GM19351 (cell line): ENCODE results near the gene OGFOD2.

Source experiments
- ATAC-seq: cut with Tn5 transposase; IDR thresholded peaks from one replicate; pipeline ENCODE4 v1.9.1; 2021; ENCODE audit warnings: mild to moderate bottlenecking, moderate library complexity; ENCODE audit not compliant: unreplicated experiment

Gene OGFOD2

DNA sequence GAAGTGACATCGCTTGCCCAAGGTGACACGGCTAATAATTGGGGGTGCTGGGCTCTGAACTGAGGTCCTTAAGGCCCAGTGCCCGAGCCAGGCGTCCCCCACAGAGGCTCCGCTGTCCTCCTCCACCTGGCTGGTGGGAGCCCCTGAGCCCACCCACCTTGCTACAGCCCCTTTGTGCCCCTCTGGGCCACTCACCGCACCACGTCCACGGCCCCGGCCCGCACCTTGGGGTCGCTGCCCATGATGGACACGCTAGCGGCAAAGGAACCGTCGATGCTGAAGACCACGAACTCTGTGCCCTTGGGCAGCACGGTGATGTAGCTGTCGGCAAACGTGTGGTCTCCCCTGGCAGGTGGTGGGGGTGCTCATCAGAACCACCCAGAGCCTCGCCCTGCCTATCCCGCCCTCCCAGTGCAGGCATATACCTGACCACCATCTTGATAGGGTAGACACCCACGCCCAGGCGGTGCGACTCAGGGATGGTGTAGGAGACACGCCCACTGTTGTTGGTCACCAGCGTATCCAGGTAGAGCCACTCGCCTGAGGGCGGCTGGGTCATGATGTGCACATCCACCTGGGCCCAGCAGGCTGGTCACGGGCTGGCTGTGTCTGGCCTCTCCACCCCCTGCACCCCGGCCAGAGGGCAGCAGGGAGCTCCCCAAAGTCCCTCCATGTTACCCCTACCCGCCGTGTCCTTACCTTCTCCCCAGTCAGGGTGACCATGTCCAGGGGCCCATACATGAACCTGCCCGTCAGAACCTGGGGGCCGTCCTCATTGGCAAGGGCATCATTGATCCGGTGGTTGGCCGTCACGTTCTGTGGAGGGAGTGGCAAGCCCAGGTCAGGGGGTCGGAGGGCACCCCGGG lies 12.3 kb downstream of the OGFOD2 start:
- no peak for ATAC-seq

DNA sequence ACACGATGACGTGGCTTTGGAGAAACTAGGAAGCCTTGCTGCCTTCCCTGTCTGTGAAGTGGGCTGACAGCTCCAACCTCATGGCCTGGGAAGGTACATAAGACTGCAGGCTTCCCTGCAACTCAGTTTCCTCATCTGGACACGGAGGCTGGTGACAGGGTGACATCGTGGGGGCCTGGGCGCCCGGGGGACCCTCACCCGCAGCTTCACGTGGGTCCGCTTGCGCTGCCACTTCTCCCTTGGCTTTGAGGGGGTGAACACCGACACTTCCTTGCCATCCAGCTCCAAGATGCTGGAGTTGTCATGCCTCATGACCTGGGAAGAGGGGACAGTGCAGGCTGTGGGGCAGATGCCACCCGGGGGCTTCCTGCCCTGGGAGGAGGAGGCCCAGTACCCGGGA lies 13.0 kb downstream of the OGFOD2 start:
- no peak for ATAC-seq

DNA sequence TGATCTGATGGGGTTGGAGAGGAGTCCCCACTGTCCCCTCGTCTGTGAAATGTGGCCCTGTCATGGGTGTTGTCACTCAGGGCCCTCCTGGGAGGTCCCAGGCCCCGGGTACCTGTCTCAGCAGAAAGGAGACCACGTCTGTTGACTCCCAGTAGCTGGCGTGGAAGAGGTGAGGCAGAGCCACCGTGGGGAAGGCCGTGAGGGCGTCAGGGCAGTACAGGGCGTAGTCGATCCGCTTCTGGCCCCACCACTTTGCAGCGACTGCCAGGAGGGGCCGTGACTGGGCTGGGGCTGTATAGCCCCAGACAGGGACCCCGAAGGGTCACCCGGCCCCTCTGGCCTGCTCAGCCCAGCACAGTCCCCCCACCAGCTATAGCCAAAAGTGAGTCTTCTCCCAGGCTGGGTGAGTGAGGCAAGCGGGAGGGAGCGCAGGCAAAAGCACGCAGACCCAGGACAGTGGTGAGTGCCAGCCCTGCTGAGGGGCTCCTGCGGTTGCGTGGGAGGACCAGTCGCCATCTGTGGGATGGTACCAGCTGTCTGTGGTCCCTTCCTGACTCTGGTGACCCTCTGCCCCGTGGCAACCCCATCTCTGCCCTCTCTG lies 13.7 kb downstream of the OGFOD2 start:
- no peak for ATAC-seq

DNA sequence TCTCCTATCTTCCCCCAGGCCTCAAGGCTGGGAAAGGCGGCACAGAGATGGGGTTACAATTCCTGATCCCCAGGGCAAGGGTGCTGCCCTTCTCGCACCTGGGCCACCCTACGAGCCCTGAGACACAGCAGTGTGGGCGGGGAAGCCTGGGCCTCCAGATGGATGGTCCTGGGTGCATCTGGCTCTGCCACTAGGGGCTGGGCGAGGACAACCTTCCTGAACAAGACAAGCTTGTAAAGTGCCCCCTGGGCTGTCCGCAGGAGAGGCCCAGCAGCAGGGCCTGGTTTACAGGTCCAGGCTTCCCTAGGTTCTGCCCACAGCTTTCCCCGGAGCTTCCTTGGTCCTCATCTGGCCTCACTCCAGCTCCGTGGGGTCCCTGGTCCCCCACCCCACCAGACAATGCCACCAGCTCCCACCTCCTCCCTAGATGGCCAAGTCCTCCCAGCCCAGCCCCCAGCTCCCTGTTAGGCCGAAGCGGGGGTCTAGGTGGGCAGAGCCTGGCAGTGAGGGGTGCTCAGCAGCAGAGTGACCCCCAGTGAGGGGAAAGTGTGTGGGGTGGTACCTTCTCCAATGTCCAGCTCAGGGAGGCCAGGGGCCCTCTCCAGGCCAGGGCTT lies 14.3 kb downstream of the OGFOD2 start:
- ATAC-seq: no peak

DNA sequence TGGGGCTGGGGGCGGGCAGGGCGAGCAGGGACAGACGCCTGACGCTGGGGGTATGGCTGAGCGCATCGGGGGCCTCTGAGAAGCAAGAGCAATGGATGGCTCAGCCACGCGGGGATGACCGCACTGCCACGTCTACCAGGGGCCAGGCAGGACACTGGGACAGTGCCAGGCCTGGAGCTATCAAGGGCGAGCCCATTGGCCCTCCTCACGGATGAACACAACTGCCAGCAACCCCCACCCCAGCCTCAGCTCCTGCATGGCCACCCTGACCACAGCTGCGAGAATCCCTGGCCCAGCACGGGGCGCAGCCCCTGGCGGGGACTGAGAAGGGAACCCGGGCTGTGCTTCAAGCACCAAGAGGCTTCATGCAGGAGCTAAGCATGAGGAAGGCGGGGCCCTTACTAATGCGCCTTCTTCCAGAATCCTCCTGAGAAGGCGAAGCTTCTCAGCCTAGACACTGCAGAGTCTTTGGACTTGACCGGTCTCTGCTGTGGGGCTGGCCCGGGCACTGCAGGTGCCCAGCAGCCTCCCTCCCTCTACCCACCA lies 14.9 kb downstream of the OGFOD2 start:
- no peak for ATAC-seq

DNA sequence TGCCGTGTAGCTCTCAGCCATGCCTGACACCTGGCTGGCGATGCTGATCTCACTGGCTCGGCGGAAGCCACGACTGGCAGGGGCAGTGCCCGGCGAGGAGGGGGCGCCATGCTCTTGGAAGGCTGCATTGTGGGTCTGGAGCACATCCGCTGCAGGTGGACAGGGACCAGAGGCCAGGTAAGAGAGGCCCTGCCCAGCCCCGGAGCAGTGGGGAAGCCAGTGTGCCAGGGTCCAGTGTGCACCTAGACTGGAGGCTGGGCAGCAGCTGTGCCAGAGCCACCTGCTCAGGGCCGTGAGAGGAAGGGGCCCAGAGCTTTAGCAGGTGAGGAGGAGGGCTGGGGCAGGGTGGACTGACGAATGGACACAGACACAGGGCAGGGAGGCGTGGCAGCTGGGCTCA lies 15.5 kb downstream of the OGFOD2 start:
- ATAC-seq: no peak

DNA sequence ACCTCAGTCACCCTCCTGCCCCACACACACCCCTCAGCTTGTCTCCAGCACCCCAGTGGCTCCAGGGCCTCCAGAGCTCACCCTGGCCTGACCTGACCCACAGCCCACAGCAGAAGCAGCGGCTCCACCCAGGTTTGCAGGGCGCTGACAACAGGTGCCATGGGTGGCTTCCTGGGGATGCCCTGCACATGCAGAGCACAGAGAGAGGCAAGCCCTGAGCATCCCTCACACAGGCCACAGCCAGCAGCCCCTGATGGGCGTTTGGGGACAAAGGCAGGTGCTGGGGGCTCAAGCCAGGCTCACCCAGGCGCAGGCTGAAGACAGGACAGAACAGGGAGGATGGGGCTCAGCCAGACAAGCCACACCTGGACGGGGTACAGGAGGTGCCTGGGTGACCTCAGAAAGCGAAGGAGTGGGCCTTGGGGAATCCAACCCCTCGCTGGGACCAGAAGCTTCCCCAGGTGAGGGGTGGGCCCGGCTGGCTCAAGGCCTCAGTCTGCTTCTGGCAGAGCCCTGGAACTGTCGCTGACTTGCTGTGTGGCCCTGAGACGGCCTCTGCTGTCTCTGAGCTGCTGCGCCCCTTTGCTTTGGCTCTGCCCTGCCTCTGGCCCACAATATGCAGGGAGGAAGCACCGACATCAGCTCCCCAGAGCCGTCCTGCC lies 16.0 kb downstream of the OGFOD2 start:
- ATAC-seq: no peak

DNA sequence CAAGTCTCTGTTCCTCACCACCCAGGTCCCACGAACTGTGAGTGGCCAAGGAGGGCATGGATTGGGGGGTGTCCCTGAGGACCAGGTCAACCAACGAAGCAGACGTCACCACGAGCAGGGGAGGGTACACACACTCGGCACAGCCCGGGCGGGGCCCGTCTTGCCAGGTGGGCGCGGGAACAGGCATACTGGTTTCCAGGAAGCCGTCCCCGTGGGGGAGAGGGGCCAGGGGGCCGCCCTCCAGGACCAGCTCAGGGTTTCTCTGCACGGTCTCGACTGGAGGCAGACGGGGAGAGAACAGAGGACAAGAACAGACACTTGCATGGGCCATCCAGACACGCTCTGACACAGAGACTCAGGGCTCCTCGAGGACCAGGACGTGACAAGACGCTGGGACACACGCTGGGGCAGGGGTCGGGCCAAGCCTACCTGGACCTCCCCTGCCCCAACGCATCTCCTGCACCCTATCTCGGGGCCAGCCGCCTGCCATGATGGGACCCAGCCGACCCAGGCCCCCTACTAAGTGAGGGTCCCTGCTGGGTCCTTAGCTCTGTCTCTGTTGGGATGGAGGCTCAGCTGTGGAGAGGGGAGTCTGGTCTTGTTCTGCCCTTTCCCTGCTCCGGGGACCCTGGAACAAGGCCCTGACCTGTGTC lies 16.7 kb downstream of the OGFOD2 start:
- no peak for ATAC-seq

DNA sequence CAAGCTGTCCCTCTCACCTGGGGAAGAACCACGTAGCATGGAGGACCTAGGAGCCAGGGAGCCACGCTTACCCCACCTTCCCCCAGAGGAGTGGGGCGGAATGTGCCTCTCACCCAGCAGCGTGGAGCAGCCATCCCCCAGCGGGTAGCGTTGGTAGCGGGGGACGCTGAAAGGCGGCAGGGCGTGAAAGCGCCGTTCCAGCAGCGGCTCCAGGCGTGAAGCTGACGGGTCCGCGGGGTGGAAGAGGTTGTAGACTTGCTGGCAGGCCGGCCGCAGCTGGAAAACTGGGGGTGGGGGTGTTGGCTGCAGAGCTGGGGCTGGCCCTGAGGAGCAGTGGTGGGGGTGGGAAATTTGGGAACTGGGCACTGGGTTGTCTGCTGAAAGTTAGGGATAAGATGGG lies 17.3 kb downstream of the OGFOD2 start:
- no peak for ATAC-seq

DNA sequence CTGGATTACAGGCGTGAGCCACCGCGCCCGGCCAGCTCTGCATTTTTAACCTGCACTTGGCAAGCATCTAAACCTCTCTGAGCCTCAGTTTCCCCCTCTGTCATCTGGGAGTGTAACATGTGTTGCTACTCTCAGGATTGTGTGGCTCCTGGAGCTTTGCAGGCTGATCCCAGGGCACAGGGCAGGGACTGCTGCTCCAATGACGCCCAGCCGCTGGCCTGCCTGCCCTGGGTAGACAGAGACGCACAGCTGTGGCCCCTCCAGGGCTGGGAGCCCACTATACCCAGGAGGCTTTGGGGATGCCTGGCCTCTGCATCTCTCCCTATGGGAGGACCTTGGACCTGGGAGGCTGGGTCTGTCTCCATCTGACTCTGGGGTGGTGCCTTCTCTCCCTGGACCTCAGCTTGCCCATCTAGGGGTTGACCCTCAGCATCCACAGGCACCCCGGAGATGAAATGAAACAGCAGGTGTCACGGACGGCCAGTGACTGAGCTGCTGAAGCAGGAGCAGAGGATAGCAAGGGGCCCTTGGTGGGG lies 19.2 kb downstream of the OGFOD2 start:
- no peak for ATAC-seq

DNA sequence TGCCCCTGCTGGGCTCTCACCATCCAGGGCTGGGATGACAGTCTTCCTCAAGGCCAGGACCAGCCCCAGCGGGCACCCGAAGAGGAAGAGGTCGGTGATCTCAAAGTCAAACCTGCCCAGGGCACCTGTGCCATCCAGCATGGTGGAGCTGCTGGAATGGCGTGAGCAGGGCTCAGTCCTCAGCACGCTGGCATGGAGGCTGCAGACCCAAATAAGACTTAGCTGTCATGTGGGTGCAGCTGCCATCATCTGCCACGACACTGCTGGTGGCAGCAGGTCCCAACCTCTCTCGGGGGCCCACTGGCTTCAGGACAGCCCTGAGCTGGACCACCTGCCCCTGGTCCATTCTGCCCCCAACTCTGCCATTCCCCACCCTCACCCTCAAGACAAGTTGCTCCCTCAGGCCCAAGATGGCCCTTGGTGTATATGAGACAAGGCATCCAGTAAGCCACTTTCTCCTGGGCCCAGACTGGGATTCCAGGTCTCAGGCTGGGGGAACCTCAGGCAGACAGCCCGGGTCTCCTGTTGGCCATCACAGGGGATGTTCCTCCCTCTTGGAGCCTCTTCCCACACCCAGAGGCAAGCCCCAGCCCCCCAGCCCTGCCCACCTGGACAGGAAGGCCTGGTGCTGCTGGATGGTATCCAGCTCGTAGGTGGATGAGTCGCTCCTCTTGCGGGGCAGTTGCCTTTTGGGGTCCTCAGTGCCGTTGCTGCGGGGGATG lies 19.9 kb downstream of the OGFOD2 start:
- no peak for ATAC-seq

DNA sequence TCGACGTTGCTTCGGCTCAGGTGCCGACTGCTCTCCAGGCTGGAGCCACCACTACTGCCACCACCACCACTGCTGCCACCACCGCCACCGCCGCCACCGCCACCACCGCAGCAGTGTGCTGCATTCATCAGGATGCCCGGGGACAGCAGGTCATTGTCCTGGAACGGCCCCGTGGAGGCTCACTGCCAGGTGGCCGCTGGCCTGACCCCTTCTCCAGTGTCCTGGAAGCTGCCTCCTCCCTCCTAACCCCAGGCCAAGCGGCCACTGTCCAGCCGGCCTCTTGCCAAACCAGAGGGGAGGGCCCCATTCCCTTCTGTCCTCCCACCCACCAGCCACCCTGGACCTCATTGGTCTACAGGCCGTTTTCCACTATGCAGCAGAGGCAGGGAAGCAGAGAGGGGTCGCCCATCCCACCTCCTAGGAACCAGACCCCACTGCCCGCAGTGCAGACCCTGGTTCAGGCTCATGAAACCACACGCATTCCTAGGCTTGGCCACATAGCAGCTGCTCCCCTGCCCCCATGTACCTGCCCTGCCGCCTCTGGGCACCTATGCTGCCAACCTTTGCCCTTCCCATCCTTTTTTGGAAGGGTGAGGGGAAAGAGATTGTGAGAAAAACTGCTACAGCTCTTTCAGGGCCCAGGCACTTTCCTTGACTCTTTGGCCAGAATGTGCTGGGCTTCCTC lies 20.6 kb downstream of the OGFOD2 start:
- no peak for ATAC-seq

DNA sequence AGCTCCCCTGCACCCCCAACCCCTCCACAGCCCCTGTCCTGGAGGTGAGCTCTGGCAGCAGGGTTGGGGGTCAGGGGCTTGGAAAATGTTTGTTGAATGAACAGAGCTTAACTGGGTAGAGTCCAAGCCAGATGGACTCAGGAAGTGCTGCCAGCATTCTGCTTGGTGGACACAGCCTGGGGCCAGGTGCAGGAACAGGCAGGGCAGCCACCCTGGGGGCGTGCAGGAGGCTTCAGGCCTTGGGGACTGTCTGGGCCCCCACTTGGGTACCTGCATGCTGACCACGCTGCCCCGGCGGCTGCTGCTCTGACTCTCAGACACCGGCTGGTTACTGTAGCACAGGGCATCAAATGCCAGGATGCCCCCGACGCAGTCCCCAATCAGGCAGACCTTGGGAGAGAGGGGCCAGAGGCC lies 21.2 kb downstream of the OGFOD2 start:
- no peak for ATAC-seq

DNA sequence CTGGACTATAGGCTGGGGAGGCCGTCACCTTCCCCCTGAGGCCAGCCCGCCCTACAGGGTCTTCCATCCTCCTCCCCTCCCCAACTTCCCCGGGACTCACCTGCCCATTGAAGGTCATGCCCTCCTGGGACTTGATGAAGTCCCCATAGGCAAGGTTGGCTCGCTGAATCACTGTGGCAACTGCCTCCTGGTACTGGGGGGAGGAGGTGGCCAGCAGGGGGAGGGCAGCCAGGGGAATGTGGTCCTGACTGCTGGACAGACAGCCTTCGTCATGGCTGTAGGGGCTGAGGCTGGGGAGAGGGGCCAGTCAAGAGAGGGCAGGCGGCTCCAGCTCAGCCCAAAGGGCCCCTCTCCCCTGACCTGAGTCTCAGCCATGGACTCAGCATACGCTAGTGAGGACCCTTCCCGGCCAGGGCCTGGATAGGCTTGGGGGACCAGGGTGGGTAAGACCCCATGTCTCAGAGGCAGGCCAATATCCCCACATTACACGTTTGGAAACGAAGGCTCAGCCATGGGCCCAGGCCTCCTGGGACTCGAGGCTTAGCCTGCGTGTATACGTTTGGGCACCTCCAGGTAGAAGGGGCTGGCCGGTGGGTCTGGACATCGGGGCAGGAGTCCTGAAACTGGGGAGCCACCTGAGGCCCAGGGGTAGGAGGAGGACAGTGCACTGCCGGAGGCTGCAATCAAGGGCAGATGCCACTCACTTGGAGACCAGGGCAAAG lies 21.7 kb downstream of the OGFOD2 start:
- ATAC-seq: no peak

DNA sequence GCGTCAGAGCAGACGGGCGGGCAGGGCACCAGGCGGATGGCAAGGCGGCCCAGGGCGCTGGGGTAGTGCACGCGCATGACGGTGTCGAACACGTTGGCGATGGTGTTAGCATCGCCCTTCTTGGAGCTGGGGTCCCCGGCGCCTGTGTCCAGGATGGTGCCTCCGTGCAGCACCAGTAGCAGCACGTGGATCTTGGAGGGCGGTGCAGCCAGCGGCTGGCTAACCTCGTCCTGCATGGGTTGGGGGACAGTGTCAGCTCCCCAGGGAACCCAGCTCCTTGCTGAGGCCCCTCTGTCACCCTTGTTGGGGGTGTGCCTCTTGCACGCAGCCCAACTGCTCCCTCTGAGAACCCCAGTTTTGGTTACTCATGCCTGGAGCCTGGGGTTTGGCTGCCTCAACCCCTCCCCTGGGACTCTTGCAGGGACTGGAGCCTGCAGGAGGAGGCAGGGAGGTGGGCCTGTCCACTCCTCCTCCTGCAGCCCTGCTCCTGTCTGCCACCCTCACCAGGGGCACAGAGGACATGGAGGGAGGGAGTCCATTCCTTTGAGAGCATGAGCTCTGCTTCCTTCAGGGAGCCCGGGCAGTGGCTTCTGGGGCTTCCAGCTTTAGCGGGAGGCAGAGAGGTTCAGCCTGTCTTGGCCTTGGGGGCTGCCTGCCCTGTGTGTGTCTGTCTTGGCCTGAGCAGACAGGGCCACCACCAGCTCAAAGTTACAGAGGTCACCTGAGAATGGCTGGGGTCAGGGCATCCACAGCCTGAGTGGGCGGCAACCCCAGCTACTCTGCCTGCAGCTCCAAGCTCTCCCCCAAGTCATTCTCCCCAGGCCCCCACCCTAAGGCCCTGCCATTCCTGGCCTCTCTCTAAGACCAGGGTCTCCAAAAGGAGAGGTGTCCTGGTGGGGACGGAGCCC lies 22.6 kb downstream of the OGFOD2 start:
- no peak for ATAC-seq

DNA sequence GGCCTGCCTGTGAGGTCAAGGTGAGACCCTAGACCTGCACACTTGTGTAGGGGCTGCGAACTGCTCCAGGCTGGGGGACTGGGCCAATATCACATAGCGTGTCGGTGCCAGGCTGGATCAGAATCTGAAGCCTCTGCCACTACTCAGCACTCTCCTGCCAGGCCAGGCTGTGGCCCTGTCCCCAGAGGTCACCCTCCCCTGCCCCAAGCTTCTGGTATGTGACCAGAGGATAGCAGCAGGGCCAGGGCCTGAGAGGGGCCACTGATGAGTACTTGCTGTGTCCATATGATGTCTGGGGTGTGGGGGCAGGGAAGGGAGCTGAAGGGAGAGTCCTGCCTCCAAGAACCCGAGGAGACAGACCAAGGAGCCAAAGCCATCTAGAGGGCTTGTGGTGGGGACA lies 23.3 kb downstream of the OGFOD2 start:
- no peak for ATAC-seq

DNA sequence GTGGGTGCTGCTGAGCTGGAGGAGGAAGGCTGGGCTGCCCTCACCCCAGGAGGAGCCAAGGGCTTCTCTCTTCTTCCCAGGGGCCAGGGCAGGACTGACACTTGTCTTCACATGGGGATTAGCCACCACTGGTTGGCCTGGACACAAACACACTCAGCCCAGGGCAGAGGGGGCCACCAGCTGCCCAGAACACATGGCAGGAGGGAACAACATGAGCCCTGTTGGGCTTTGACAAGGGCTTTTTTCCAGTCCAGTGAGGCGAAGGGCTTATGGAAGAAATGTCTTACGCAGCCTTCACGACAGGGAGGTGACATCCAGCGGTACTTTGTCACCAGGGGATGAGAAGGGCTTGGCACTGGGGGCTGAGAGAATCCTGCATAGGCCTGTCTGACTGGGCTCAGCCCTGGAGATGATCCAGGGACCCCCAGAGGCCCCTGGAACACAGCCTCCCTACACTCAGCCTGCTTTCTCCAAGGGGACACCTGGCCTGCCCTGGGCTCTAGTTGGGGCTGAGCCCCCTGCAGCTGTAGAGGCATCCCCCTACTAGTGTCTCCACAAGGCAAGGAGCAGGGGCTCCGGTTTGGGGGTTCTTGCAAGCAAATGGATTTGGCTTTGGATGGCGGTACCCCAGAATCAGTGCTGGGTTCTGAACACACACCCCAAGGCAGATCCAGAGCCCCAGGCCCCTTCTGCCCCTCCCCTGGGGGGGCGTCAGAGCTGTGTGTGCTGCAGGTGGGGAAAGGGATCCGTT lies 24.3 kb downstream of the OGFOD2 start:
- ATAC-seq: no peak
